Natural killer cell (primary cell): Measurements from ENCODE around the gene ASCC3. TPM values are rescaled to one million over a fixed set of nuclear protein-coding genes. Genes with fewer than 3 reads are reported as not detected.

Experiments
- ATAC-seq, 3 donors: fragments of 150-1000 bp in 2 of 3; fragments of 200-7000 bp in 1 of 3; cut with Tn5 transposase; 1 replicate in 1 of 3; 2 replicates in 2 of 3; pipeline ENCODE4 v1.10.0; 2021; ENCODE audit warnings: mild to moderate bottlenecking in 2 of 3, moderate library complexity in 2 of 3
- DNase-seq, 2 donors: peaks; one replicate each; pipeline versions ENCODE4 v3.0.0 to v3.0.0-alpha.2; 2013 to 2021; ENCODE audit warnings: mixed read lengths in 1 of 2
- H3K27ac ChIP-seq: one replicate; pipeline ENCODE4 v1.5.1; 2013; ENCODE audit warnings: mild to moderate bottlenecking, low read length
- H3K27me3 ChIP-seq: one replicate; pipeline ENCODE4 v1.6.1; 2013; ENCODE audit warnings: low read length; ENCODE audit not compliant: control insufficient read depth, insufficient read depth
- H3K36me3 ChIP-seq: one replicate; pipeline ENCODE4 v1.6.1; 2013; ENCODE audit warnings: low read length; ENCODE audit not compliant: control insufficient read depth, insufficient read depth
- H3K4me1 ChIP-seq: one replicate; pipeline ENCODE4 v1.6.1; 2013; ENCODE audit warnings: low read length; ENCODE audit not compliant: control insufficient read depth, insufficient read depth
- H3K4me3 ChIP-seq: one replicate; pipeline ENCODE4 v1.5.1; 2013; ENCODE audit warnings: low read length
- H3K9me3 ChIP-seq: one replicate; pipeline ENCODE4 v1.6.1; 2013; ENCODE audit warnings: low read length; ENCODE audit not compliant: control insufficient read depth, insufficient read depth
- H3K27ac Mint-ChIP-seq, 2 donors: one replicate each; pipeline ENCODE4 v1.8.0; 2022; ENCODE audit warnings: mild to moderate bottlenecking in 2 of 2, mixed read lengths in 2 of 2, moderate library complexity in 1 of 2
- H3K27me3 Mint-ChIP-seq, 2 donors: one replicate each; pipeline ENCODE4 v1.8.0; 2022; ENCODE audit warnings: low read depth in 2 of 2, mixed read lengths in 2 of 2
- H3K36me3 Mint-ChIP-seq: one replicate; pipeline ENCODE4 v1.8.0; 2022; ENCODE audit warnings: mixed read lengths
- H3K4me1 Mint-ChIP-seq, 2 donors: one replicate each; pipeline ENCODE4 v1.8.0; 2022; ENCODE audit warnings: mixed read lengths in 2 of 2
- H3K4me3 Mint-ChIP-seq: one replicate; pipeline ENCODE4 v1.8.0; 2022; ENCODE audit warnings: mild to moderate bottlenecking, moderate library complexity, mixed read lengths
- H3K9me3 Mint-ChIP-seq, 2 donors: one replicate each; pipeline ENCODE4 v1.8.0; 2022; ENCODE audit warnings: mixed read lengths in 2 of 2
- CTCF ChIP-seq: fragments of 200-600 bp; IDR thresholded peaks from one replicate; pipeline ENCODE4 v1.8.0; 2022; ENCODE audit warnings: antibody characterized with exemption
- WGBS: methylation state at CpG from one replicate; pipeline ENCODE4 v1.1.7; 2013; ENCODE audit warnings: missing lambda C conversion rate; ENCODE audit not compliant: insufficient coverage; 5-methylcytosine and 5-hydroxymethylcytosine counted together
- intact Hi-C: fragments of 100-400 bp; cut with micrococcal nuclease; formaldehyde crosslinking; loops from one replicate; pipeline ENCODE4 v1.14.2; 2022
- total RNA-seq, 4 donors: library from RNA; stranded (reverse); fragments of 120-200 nt in 1 of 4; gene quantifications; one replicate each; pipeline versions ENCODE4 v1.2.3 to v1.2.4, GENCODE V29; 2013 to 2022

The ASCC3 gene
- total RNA-seq, 3 donors from 2014 or later (not counting 1 experiment from before 2014, with no cell fraction given) = 42.3 to 50.0 (median 44.1) TPM

DNA sequence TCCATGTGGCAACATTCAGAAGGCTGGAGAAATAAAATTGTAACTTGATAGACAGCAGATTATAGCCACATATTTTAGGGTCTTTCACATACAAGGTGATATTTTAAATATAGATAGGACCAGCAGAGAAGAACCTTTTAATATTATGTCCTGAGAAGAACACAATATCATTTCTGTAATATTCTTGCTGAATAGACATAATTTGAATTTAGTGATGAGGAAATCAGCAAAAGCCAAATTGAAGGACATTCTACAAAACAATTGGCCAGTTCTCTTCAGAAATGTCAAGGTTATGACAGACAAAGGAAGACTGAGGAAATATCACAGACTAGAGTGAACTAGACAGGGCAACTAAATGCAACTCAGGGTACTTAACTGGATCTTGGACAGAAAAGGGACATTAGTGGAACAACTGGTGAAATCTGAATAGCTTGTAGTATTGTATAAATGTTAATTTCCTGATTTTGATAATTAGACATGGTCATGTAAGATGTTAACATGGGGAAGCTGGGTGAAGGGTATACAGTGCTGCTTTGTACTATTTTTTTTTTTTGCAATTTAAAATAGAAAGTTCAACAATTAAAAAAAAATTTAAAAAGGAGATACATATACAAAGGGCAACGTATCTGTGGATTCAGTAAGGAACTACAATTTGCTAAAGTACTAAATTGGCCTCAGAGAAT, 281.9 kb downstream of the ASCC3 start:
- Mint-ChIP-seq H3K27ac (no peak overlapping the region), H3K27me3 (no peaks in the 10 kb centered on the region), H3K4me3 (no peak overlapping the region), H3K4me1 (no peaks in the 10 kb centered on the region), H3K9me3 (no peaks in the 10 kb centered on the region), H3K36me3 (no peaks in the 10 kb centered on the region)
- TF ChIP-seq CTCF = no peak
- no peak for ATAC-seq
- no peak for DNase-seq
- no peaks in the 10 kb centered on the region for H3K27me3 ChIP-seq
- H3K4me3 ChIP-seq = no peak overlapping the region
- no peaks in the 10 kb centered on the region for H3K4me1 ChIP-seq
- intact Hi-C loops = no loop called here
- no peak overlapping the region for H3K27ac ChIP-seq
- WGBS = no CpG with 5 or more reads among the region's 1 CpG
- peaks cover 9% of the 10 kb centered on the region for H3K36me3 ChIP-seq
- no peaks in the 10 kb centered on the region for H3K9me3 ChIP-seq

GRCh38 chr6:100595456-100595855, 285.7 kb downstream of the ASCC3 start:
- Mint-ChIP-seq H3K9me3 (no peaks in the 10 kb centered on the region), H3K4me1 (no peaks in the 10 kb centered on the region), H3K4me3 (no peak overlapping the region), H3K27ac (no peak overlapping the region), H3K27me3 (no peaks in the 10 kb centered on the region), H3K36me3 (no peaks in the 10 kb centered on the region)
- H3K36me3 ChIP-seq = peaks cover 2% of the 10 kb centered on the region
- DNase-seq (no peak), ATAC-seq (no peak)
- TF ChIP-seq CTCF = no peak
- H3K27me3 ChIP-seq = no peaks in the 10 kb centered on the region
- no peaks in the 10 kb centered on the region for H3K4me1 ChIP-seq
- H3K9me3 ChIP-seq = no peaks in the 10 kb centered on the region
- intact Hi-C loops = no loop called here
- H3K27ac ChIP-seq = no peak overlapping the region
- H3K4me3 ChIP-seq = no peak overlapping the region

GRCh38 chr6:100593522-100593921, 287.6 kb downstream of the ASCC3 start:
- Histone ChIP-seq H3K4me3 (no peak overlapping the region), H3K9me3 (no peaks in the 10 kb centered on the region), H3K4me1 (no peaks in the 10 kb centered on the region), H3K27ac (no peak overlapping the region), H3K27me3 (no peaks in the 10 kb centered on the region), H3K36me3 (peaks cover 12% of the 10 kb centered on the region)
- intact Hi-C loops = no loop called here
- Mint-ChIP-seq H3K36me3 (peaks cover 10% of the 10 kb centered on the region), H3K27ac (no peak overlapping the region), H3K9me3 (no peaks in the 10 kb centered on the region), H3K4me1 (peaks cover 0 to 4% of the 10 kb centered on the region in 2 donors), H3K27me3 (no peaks in the 10 kb centered on the region), H3K4me3 (no peak overlapping the region)
- WGBS = 27% methylated on average over 2 of the region's 2 CpGs
- ATAC-seq (no peak), DNase-seq (no peak)
- TF ChIP-seq CTCF = no peak

GRCh38 chr6:100592929-100593328, 288.2 kb downstream of the ASCC3 start:
- no peak for TF ChIP-seq CTCF
- DNase-seq = no peak
- Histone ChIP-seq H3K27me3 (no peaks in the 10 kb centered on the region), H3K4me3 (no peak overlapping the region), H3K4me1 (no peaks in the 10 kb centered on the region), H3K9me3 (no peaks in the 10 kb centered on the region), H3K27ac (no peak overlapping the region), H3K36me3 (peaks cover 14% of the 10 kb centered on the region)
- Mint-ChIP-seq H3K27ac (no peak overlapping the region), H3K4me3 (no peak overlapping the region), H3K4me1 (peaks cover 0 to 5% of the 10 kb centered on the region in 2 donors), H3K9me3 (no peaks in the 10 kb centered on the region), H3K36me3 (peaks cover 12% of the 10 kb centered on the region), H3K27me3 (no peaks in the 10 kb centered on the region)
- intact Hi-C loops = no loop called here
- no peak for ATAC-seq
- WGBS = 35% methylated on average over 1 of the region's 3 CpGs
